Retinal pigment epithelial cell (primary cell): ENCODE measurements around the gene MGAT3.

Source experiments
- DNase-seq: peaks from one replicate; pipeline ENCODE4 v3.0.0-alpha.2; 2010; ENCODE audit warnings: low read depth
- H3K4me3 ChIP-seq: 2 replicates; pipeline ENCODE4 v1.5.1; 2011; ENCODE audit warnings: mild to moderate bottlenecking, low read length, control low read depth, moderate library complexity
- CTCF ChIP-seq: conservative IDR thresholded peaks from 2 replicates; pipeline ENCODE4 v1.5.1; 2011; ENCODE audit warnings: low read depth, low read length, control low read depth, inconsistent platforms

MGAT3 gene

GRCh38 chr22:39444247-39444800, 12.5 kb upstream of the MGAT3 start:
- H3K4me3 ChIP-seq = no peak overlapping the region
- no peak for DNase-seq
- no peak for TF ChIP-seq CTCF

- no peak overlapping the region for H3K4me3 ChIP-seq
- no peak for TF ChIP-seq CTCF
- DNase-seq = no peak
Observed at GRCh38 chr22:39444937-39445465, 11.8 kb upstream of the MGAT3 start.

GRCh38 chr22:39445678-39446077, 11.1 kb upstream of the MGAT3 start:
- no peak overlapping the region for H3K4me3 ChIP-seq
- no peak for DNase-seq
- no peak for TF ChIP-seq CTCF

GRCh38 chr22:39446239-39446721, 10.5 kb upstream of the MGAT3 start:
- no peak for TF ChIP-seq CTCF
- no peak overlapping the region for H3K4me3 ChIP-seq
- no peak for DNase-seq

- DNase-seq = no peak
- no peak overlapping the region for H3K4me3 ChIP-seq
- TF ChIP-seq CTCF = no peak
Observed at GRCh38 chr22:39448205-39449054, 8.4 kb upstream of the MGAT3 start.

GRCh38 chr22:39449708-39450107, 7.1 kb upstream of the MGAT3 start:
- no peak overlapping the region for H3K4me3 ChIP-seq
- no peak for TF ChIP-seq CTCF
- DNase-seq = no peak
